HuH-7.5 (cell line): ENCODE data around the gene TMEM234.

Experiments
- DNase-seq: peaks from one replicate; pipeline ENCODE4 v3.0.0; 2011; ENCODE audit warnings: low spot score

TMEM234 gene

DNA sequence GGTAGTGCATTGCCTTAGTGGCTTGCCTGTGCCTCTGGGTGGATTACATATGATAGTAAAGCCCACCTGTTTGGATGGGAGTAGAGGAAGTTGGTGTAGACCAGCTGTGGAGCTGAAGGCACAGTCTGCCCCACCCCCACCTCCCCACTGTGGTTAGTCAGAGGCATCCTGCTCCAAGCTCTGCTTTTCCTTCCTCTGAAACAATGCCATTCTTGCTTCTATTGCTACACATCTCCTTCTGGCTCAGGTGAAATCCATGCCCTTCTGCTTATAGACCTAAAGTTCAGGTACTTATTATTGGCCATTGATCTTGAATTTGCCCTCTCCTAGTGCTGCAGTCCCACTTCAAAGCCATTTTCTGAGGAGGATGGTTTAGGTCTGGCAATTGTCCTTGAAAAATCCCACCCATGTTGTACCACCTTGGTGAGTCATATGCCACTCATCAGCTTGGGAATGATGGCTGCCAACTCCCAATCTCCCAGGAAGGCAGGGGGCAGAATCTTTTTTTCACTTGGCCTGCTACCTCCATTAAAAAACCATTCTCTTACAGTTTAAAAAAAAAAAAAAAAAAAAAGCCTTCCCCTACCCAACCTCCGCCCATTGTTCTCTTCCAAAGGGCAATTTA, 49.4 kb downstream of the TMEM234 start:
- DNase-seq, result no peak

DNA sequence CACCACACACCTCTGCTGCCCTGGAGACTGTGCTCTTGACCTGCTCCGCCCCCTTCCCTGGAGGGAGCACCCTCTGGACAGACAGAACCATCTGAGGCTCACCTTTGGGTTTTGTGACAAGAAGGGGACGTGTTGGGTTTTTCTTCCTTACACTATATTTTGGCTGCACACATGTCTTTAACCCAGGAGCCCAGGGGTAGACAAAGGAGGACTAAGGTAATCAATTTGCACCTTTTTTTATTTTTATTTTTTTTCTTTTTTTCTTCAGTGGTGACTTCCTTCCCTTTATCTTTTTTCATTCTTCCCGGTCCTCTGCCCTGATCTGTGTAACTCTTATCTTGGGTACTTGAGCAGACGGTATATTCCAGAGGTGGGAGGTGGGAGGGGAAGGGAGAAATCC, 51.2 kb downstream of the TMEM234 start:
- no peak for DNase-seq
